ENCODE results near the gene APH1A.
A peak's percentile ranks its signal among the peaks of the same experiment; 100 is the strongest.
"Not testable (repeated sequence)": the region's sequence is repeated elsewhere in the genome, so short reads cannot be mapped to it uniquely, and the experiment has no call there.

APH1A gene

GRCh38 chr1:150268705-150269403, at the start of gene APH1A:
TSS of gene APH1A (minus strand) at chr1:150269016. CDS start at chr1:150268810, 206 bp downstream.
- Histone ChIP-seq H3K27ac (ENCODE audit: low read depth, low read length) (peak within 1 kb of the TSS; percentile 93), H3K4me3 (ENCODE audit: low read depth in 1 of 5, low read length in 5 of 5) (peak within 1 kb of the TSS; percentile 71 to 98 (median 94)), H3K27me3 (ENCODE audit: control insufficient read depth in 5 of 5, insufficient read depth in 4 of 5, low read length in 5 of 5) (no peaks in the 10 kb centered on the region), H3K9me3 (ENCODE audit: control insufficient read depth in 5 of 5, low read length in 5 of 5) (no peaks in the 10 kb centered on the region), H3K4me1 (ENCODE audit: control insufficient read depth in 5 of 5, insufficient read depth in 5 of 5, low read length in 5 of 5) (peaks cover 21 to 48% (median 46%) of the 10 kb centered on the region in 5 donors), H3K36me3 (ENCODE audit: control insufficient read depth in 5 of 5, insufficient read depth in 5 of 5, low read length in 5 of 5) (peaks cover 5 to 36% (median 32%) of the 10 kb centered on the region in 5 donors), H3K9ac (ENCODE audit: low read length in 5 of 5) (peak within 1 kb of the TSS; percentile 94 to 99 (median 97))

GRCh38 chr1:150314691-150315090, 45.9 kb upstream of the APH1A start:
- H3K4me3 ChIP-seq (ENCODE audit: low read depth in 1 of 5, low read length in 5 of 5); H3K9me3 ChIP-seq (ENCODE audit: control insufficient read depth in 5 of 5, low read length in 5 of 5); H3K4me1 ChIP-seq (ENCODE audit: control insufficient read depth in 5 of 5, insufficient read depth in 5 of 5, low read length in 5 of 5); H3K27ac ChIP-seq (ENCODE audit: low read depth, low read length); H3K36me3 ChIP-seq (ENCODE audit: control insufficient read depth in 5 of 5, insufficient read depth in 5 of 5, low read length in 5 of 5); H3K9ac ChIP-seq (ENCODE audit: low read length in 5 of 5); H3K27me3 ChIP-seq (ENCODE audit: control insufficient read depth in 5 of 5, insufficient read depth in 4 of 5, low read length in 5 of 5): not testable (repeated sequence)

GRCh38 chr1:150311762-150312161, 42.9 kb upstream of the APH1A start:
- no peaks in the 10 kb centered on the region for H3K4me1 ChIP-seq (ENCODE audit: control insufficient read depth in 5 of 5, insufficient read depth in 5 of 5, low read length in 5 of 5)
- H3K9me3 ChIP-seq (ENCODE audit: control insufficient read depth in 5 of 5, low read length in 5 of 5): no peaks in the 10 kb centered on the region
- H3K36me3 ChIP-seq (ENCODE audit: control insufficient read depth in 5 of 5, insufficient read depth in 5 of 5, low read length in 5 of 5): peaks cover 0 to 22% (median 10%) of the 10 kb centered on the region in 5 donors
- H3K9ac ChIP-seq (ENCODE audit: low read length in 5 of 5): no peak overlapping the region
- no peak overlapping the region for H3K4me3 ChIP-seq (ENCODE audit: low read depth in 1 of 5, low read length in 5 of 5)
- no peaks in the 10 kb centered on the region for H3K27me3 ChIP-seq (ENCODE audit: control insufficient read depth in 5 of 5, insufficient read depth in 4 of 5, low read length in 5 of 5)
- H3K27ac ChIP-seq (ENCODE audit: low read depth, low read length): no peak overlapping the region

DNA sequence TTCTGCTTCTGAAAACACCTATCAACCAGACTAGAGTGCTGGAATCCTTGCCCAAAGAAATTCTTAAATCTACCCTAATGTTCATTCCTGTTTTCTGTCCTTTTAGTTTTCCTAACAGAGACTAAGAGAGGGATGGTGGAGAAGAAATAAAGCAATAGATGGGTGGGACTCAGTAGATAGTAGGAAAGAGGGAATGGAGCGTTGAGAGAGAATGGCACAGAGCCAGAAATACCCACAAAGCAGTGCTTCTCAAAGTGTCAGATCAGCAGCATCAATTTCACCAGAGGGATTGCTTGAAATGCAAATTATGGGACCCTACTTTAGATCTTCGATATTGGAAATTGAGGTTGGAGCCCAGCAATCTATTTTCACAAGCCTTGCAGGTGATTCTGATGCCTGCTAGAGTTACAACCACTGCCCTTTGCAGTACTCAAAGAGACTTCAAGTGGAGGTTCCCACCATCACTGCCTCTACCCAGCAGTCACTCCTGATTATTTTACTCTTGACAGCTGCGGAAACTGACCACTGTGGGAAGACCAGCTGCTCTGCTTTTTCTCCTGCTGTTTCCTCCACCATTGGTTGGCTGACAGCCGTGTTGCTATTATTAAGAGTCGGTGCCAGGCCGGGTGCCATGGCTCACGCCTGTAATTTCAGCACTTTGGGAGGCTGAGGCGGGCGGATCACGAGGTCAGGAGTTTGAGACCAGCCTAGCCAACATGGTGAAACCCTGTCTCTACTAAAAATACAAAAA, 41.1 kb upstream of the APH1A start:
- Histone ChIP-seq H3K9me3 (ENCODE audit: control insufficient read depth in 5 of 5, low read length in 5 of 5) (no peaks in the 10 kb centered on the region), H3K27ac (ENCODE audit: low read depth, low read length) (no peak overlapping the region), H3K4me1 (ENCODE audit: control insufficient read depth in 5 of 5, insufficient read depth in 5 of 5, low read length in 5 of 5) (no peaks in the 10 kb centered on the region), H3K36me3 (ENCODE audit: control insufficient read depth in 5 of 5, insufficient read depth in 5 of 5, low read length in 5 of 5) (peaks cover 0 to 28% (median 13%) of the 10 kb centered on the region in 5 donors), H3K4me3 (ENCODE audit: low read depth in 1 of 5, low read length in 5 of 5) (no peak overlapping the region), H3K9ac (ENCODE audit: low read length in 5 of 5) (no peak overlapping the region), H3K27me3 (ENCODE audit: control insufficient read depth in 5 of 5, insufficient read depth in 4 of 5, low read length in 5 of 5) (no peaks in the 10 kb centered on the region)

DNA sequence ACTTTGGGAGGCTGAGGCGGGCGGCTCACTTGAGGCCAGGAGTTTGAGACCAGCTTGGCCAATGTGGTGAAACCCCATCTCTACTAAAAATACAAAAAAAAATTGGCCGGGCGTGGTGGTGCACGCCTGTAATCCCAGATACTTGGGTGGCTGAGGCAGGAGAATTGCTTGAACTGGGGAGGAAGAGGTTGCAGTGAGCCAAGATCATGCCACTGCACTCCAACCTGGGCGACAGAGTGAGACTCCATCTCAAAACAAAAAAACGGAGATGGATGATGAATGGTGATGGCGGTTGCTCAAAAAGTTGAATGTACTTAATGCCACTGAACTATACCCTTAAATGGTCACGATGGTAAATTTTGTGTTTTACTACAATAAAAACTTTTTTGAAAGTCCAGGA, 39.8 kb upstream of the APH1A start:
- H3K36me3 ChIP-seq (ENCODE audit: control insufficient read depth in 5 of 5, insufficient read depth in 5 of 5, low read length in 5 of 5): peaks cover 2 to 28% (median 13%) of the 10 kb centered on the region in 5 donors

GRCh38 chr1:150302902-150303301, 34.1 kb upstream of the APH1A start:
- no peak overlapping the region for H3K27ac ChIP-seq (ENCODE audit: low read depth, low read length)
- H3K36me3 ChIP-seq (ENCODE audit: control insufficient read depth in 5 of 5, insufficient read depth in 5 of 5, low read length in 5 of 5): peaks cover 21 to 52% (median 31%) of the 10 kb centered on the region in 5 donors
- H3K9ac ChIP-seq (ENCODE audit: low read length in 5 of 5): no peak overlapping the region
- H3K27me3 ChIP-seq (ENCODE audit: control insufficient read depth in 5 of 5, insufficient read depth in 4 of 5, low read length in 5 of 5): no peaks in the 10 kb centered on the region
- no peaks in the 10 kb centered on the region for H3K9me3 ChIP-seq (ENCODE audit: control insufficient read depth in 5 of 5, low read length in 5 of 5)
- H3K4me3 ChIP-seq (ENCODE audit: low read depth in 1 of 5, low read length in 5 of 5): no peak overlapping the region
- no peaks in the 10 kb centered on the region for H3K4me1 ChIP-seq (ENCODE audit: control insufficient read depth in 5 of 5, insufficient read depth in 5 of 5, low read length in 5 of 5)

More for the DNA sequence above, 39.8 kb upstream of the APH1A start:
- not testable (repeated sequence) for H3K4me1 ChIP-seq (ENCODE audit: control insufficient read depth in 5 of 5, insufficient read depth in 5 of 5, low read length in 5 of 5); H3K4me3 ChIP-seq (ENCODE audit: low read depth in 1 of 5, low read length in 5 of 5); H3K27me3 ChIP-seq (ENCODE audit: control insufficient read depth in 5 of 5, insufficient read depth in 4 of 5, low read length in 5 of 5); H3K9ac ChIP-seq (ENCODE audit: low read length in 5 of 5); H3K27ac ChIP-seq (ENCODE audit: low read depth, low read length); H3K9me3 ChIP-seq (ENCODE audit: control insufficient read depth in 5 of 5, low read length in 5 of 5)

DNA sequence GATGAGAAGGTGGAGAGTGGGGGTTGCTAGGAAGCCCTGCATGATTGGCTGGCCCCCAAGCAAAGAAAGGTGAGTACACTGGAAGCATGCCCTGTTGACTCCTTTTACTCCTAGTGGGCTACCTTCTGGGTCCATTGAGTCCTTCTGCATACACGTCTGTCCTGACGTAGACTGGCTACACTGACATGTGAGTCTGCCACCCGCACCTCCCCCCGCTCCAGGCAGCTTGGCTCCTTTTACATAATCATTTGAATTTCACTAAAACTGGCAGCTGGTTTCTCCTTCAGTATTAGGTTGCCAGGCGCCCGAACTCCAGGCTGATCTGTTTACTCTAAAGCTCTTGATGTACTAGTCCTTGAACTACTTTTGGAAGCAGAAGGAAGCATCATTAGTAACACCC, 33.5 kb upstream of the APH1A start:
- Histone ChIP-seq H3K9me3 (ENCODE audit: control insufficient read depth in 5 of 5, low read length in 5 of 5) (no peaks in the 10 kb centered on the region), H3K4me3 (ENCODE audit: low read depth in 1 of 5, low read length in 5 of 5) (no peak overlapping the region), H3K27me3 (ENCODE audit: control insufficient read depth in 5 of 5, insufficient read depth in 4 of 5, low read length in 5 of 5) (no peaks in the 10 kb centered on the region), H3K9ac (ENCODE audit: low read length in 5 of 5) (no peak overlapping the region), H3K36me3 (ENCODE audit: control insufficient read depth in 5 of 5, insufficient read depth in 5 of 5, low read length in 5 of 5) (peaks cover 21 to 52% (median 30%) of the 10 kb centered on the region in 5 donors), H3K27ac (ENCODE audit: low read depth, low read length) (no peak overlapping the region), H3K4me1 (ENCODE audit: control insufficient read depth in 5 of 5, insufficient read depth in 5 of 5, low read length in 5 of 5) (no peaks in the 10 kb centered on the region)

GRCh38 chr1:150299716-150300115, 30.9 kb upstream of the APH1A start:
- peaks cover 25 to 59% (median 32%) of the 10 kb centered on the region in 5 donors for H3K36me3 ChIP-seq (ENCODE audit: control insufficient read depth in 5 of 5, insufficient read depth in 5 of 5, low read length in 5 of 5)
- no peaks in the 10 kb centered on the region for H3K27me3 ChIP-seq (ENCODE audit: control insufficient read depth in 5 of 5, insufficient read depth in 4 of 5, low read length in 5 of 5)
- no peak overlapping the region for H3K4me3 ChIP-seq (ENCODE audit: low read depth in 1 of 5, low read length in 5 of 5)
- no peaks in the 10 kb centered on the region for H3K9me3 ChIP-seq (ENCODE audit: control insufficient read depth in 5 of 5, low read length in 5 of 5)
- H3K27ac ChIP-seq (ENCODE audit: low read depth, low read length): no peak overlapping the region
- peaks cover 0 to under 1% (median under 1%) of the 10 kb centered on the region in 5 donors for H3K4me1 ChIP-seq (ENCODE audit: control insufficient read depth in 5 of 5, insufficient read depth in 5 of 5, low read length in 5 of 5)
- no peak overlapping the region for H3K9ac ChIP-seq (ENCODE audit: low read length in 5 of 5)

DNA sequence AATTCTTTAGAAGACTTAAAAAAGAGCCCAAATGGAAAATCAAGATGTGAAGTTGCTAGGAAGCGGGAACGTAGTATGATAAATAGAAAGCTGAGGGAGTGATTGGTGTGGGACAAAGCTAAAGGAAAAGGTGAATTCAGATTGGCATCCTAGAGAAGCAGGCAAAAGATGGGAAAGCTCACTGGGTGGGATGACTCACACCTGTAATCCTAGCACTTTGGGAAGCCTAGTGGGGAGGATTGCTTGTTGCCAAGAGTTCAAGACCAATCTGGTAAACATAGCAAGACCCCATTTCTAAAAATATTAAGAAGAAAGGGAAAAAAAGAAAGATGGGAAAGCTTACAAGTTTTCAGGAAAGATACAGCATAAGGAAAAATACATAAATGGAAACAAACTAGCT, 26.7 kb upstream of the APH1A start:
- H3K27me3 ChIP-seq (ENCODE audit: control insufficient read depth in 5 of 5, insufficient read depth in 4 of 5, low read length in 5 of 5): no peaks in the 10 kb centered on the region

More for the DNA sequence above, 26.7 kb upstream of the APH1A start:
- Histone ChIP-seq H3K9ac (ENCODE audit: low read length in 5 of 5) (no peak overlapping the region), H3K4me3 (ENCODE audit: low read depth in 1 of 5, low read length in 5 of 5) (no peak overlapping the region), H3K27ac (ENCODE audit: low read depth, low read length) (no peak overlapping the region), H3K9me3 (ENCODE audit: control insufficient read depth in 5 of 5, low read length in 5 of 5) (no peaks in the 10 kb centered on the region), H3K36me3 (ENCODE audit: control insufficient read depth in 5 of 5, insufficient read depth in 5 of 5, low read length in 5 of 5) (peaks cover 7 to 39% (median 17%) of the 10 kb centered on the region in 5 donors), H3K4me1 (ENCODE audit: control insufficient read depth in 5 of 5, insufficient read depth in 5 of 5, low read length in 5 of 5) (peaks cover 3 to 19% (median 16%) of the 10 kb centered on the region in 5 donors)
